ENCODE data around the gene ACAP3.

Gene ACAP3

DNA sequence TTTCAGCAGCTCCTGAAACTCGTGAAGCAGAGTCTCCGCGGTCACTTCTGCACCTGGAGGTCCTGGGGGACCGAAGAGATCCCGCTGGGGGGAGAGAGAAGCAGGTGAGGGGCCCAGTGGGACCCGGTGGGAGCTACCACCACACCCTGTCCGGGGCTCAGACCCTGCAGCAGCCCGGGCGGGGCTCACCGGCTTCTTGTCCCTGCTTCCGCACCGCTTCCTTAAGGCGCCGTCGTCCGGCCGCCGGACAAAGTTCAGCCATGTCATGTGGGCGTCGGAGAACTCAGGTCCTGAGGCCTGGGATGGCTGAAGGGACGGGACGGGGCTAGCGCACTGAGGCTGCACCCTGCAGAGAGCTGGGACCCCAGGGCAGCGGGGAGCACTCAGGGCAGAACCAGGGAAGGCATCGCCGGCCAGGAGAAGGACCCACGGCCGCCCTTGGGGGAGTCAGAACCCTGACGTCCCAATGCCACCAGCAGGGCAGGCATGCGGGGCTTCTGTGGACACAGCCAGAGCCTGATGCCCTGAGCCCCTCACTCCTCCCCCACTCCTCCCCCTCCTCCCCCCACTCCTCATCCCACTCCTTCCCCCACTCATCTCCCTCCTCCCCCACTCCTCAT, 63.4 kb downstream of the ACAP3 start:
- no peak for DNase-seq (ENCODE audit: low read depth)

DNA sequence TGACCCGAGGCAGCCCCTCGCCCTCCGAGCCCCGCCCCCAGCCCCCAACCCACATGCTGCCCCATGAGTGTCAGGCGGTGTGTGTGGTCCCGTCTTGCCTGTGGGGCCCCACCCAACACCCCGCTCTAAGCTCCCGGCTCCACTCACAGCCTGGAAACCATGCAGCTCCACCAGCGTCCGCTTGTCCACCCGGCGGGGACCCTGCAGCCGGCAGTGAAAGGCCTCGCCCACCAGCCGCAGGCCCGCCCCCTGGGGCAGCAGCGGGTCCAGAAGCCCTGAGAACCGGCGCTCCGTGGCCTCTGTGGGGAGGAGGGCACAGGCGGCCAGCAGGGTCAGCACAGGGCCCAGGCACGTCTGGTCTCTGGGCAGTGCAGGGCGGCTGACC, 63.9 kb downstream of the ACAP3 start:
- DNase-seq (ENCODE audit: low read depth): no peak

DNA sequence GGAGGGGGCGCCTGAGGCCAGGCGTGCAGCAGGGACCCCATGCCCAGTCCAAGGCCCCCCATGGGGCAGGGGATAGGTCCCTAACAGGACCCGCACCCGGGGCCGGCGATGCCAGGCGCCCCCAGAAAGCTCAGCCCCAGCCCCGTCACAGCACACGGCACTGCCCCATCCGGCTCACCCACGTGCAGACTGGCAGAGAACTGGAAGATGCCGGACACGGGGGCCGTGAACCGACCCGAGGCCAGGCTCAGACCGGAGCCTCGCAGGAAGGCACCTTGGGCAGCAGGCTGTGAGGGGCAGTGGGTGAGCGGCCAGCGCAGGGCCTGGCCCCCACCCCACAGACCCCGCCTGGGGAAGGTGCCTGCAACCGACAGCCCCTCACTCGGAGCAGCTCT, 64.5 kb downstream of the ACAP3 start:
- no peak for DNase-seq (ENCODE audit: low read depth)

DNA sequence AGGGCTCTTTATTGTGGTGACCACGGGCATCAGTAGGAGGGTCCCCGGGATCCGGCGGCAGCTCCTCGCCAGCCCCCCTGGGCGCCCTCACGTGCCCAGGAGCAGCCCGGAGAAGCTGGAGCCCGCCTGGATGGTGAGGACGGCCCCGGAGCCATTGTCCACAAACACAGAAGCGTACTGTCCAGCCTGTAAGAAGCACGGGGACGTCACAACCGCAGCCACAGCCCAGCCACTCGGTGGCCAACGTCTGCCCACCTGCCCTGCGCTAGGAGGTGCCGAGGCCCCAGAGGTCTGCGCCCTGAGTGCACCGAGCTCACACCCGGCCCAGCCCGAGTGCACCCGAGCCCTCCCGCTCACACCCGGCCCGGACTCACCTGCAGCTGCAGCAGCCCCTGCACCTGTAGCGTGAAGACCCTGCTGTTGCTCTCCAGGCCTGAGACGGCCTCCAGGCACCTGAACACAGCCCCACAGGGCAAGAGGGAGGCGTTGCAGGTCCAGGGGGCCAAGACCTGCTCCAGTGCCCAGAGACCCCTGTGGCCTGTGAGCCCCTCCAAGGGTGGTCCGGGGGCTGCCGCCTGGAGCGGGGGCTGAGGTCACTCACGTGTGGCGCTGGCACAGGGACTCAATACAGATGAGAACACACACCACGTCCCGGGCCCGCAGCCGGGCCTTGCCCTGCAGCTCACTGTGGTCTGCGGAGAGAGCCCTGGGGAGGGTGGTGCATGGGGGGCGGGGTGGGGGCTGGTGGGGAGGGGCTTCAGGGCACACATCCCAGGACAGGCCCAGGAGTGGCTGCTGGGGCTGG, 65.1 kb downstream of the ACAP3 start:
- no peak for DNase-seq (ENCODE audit: low read depth)
